AG04449 (cell line): ENCODE measurements around the gene DDX54.

Experiments used
- CTCF ChIA-PET: fragments of 350-600 bp; formaldehyde crosslinking; extraction: SDS; loops from one replicate; lab custom pipeline; 2021; ENCODE audit warnings: antibody characterized with exemption; lab: Yijun Ruan, JAX
- POLR2A ChIA-PET: fragments of 400-600, 350-600 bp; formaldehyde crosslinking; extraction: SDS; loops from one replicate; lab custom pipeline; 2020; ENCODE audit warnings: antibody characterized with exemption, inconsistent platforms; lab: Yijun Ruan, JAX
- DNase-seq: peaks from one replicate; pipeline ENCODE4 v3.0.0-alpha.2; 2010; ENCODE audit warnings: low read depth, low spot score
- H3K4me3 ChIP-seq: 2 replicates; pipeline ENCODE4 v1.5.1; 2011; ENCODE audit warnings: low read depth, mild to moderate bottlenecking, control low read depth, low read length
- TF ChIP-seq, protein P1 (sequence below): IDR thresholded peaks from one replicate; pipeline ENCODE4 v1.5.1; 2011; ENCODE audit warnings: mild to moderate bottlenecking, moderate library complexity, low read length, control low read depth, inconsistent platforms; ENCODE audit not compliant: insufficient read depth; ENCODE audit errors: missing control alignments

The DDX54 gene

DNA sequence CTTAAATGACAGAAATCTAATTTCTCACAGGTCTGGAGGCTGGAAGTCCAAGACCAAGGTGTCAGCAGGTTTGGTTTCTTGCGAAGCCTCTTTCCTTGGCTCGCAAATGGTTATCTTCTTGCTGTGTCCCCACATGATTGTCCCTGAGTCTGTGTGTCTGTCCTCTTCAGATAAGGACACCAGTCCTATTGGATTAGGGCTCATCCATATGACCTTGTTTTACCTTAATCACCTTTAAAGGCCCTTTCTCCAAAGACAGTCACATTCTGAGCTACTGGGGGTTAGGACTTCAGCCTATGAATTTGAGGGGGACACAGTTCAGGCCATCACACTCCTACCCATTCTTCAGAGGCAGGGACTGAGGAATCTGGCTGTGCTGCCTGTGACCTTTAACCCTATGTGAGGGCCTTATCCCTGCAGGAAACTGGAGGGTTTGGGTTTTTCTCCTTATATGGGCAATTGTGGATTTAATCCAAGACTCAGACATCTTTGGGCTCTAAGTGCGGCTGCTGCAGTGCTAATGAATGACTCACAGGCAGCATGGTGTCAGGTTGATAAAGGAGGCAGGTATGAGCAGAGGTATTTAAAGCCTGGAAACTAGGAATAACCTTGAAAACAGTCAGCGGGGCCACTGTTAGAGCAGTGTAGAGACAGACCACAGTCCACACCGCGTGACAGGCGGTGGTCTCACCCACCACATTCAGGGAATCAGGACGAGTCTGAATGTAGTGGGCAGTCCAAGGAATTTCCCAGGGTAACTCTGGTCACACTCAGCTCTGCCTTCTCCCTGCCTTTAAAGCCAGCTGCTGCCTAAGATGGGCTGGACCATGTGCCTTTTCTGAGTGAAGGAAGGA, 46.2 kb upstream of the DDX54 start:
- ChIA-PET CTCF (no interaction called here), POLR2A (interaction anchor here (0.6 to 0.7 kb wide), 2 partner anchors 10 to 199 kb away, joined by 3 to 4 read pairs; partner anchors contain the start of gene TPCN1)
- DNase-seq = no peak
- H3K4me3 ChIP-seq = no peak overlapping the region
- TF ChIP-seq, protein P1, sequence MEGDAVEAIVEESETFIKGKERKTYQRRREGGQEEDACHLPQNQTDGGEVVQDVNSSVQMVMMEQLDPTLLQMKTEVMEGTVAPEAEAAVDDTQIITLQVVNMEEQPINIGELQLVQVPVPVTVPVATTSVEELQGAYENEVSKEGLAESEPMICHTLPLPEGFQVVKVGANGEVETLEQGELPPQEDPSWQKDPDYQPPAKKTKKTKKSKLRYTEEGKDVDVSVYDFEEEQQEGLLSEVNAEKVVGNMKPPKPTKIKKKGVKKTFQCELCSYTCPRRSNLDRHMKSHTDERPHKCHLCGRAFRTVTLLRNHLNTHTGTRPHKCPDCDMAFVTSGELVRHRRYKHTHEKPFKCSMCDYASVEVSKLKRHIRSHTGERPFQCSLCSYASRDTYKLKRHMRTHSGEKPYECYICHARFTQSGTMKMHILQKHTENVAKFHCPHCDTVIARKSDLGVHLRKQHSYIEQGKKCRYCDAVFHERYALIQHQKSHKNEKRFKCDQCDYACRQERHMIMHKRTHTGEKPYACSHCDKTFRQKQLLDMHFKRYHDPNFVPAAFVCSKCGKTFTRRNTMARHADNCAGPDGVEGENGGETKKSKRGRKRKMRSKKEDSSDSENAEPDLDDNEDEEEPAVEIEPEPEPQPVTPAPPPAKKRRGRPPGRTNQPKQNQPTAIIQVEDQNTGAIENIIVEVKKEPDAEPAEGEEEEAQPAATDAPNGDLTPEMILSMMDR = no peak

DNA sequence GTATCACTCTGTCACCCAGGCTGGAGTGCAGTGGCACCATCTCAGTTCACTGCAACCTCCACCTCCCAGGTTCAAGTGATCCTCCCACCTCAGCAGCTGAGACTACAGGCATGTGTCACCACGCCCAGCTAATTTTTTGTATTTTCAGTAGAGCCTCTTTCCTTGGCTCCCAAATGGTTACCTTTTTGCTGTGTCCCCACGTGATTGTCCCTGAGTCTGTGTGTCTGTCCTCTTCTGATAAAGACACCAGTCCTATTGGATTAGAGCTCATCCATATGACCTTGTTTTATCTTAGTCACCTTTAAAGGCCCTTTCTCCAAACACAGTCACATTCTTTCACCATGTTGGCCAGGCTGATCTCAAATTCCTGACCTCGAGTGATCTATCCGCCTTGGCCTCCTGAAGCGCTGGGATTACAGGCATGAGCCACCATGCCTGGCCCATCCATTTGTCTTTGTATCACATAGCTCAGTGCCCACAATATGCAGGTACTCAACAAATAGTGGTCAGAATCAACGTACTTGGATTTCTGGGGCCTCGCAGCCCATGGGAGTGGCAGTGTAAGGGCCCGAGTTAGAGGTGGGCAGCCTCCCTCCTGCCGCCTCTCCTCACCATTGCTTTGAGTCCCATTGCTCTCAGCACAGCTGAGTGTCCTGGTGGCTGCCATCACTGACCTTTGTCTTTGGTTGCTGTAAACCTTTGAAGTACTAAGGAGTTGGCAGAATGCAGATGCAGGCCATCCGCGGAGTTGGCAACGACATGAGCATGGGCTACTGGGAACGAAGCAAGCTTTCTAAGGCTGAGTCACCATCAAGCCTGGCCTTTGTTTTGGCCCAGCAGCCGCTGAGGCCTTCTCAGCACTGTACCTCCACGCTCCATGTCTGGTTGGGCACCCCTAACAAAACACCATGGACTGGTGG, 45.3 kb upstream of the DDX54 start:
- CTCF ChIA-PET = no interaction called here
- TF ChIP-seq, protein P1 = no peak
- no peak for DNase-seq
- POLR2A ChIA-PET = no interaction called here
- no peak overlapping the region for H3K4me3 ChIP-seq

DNA sequence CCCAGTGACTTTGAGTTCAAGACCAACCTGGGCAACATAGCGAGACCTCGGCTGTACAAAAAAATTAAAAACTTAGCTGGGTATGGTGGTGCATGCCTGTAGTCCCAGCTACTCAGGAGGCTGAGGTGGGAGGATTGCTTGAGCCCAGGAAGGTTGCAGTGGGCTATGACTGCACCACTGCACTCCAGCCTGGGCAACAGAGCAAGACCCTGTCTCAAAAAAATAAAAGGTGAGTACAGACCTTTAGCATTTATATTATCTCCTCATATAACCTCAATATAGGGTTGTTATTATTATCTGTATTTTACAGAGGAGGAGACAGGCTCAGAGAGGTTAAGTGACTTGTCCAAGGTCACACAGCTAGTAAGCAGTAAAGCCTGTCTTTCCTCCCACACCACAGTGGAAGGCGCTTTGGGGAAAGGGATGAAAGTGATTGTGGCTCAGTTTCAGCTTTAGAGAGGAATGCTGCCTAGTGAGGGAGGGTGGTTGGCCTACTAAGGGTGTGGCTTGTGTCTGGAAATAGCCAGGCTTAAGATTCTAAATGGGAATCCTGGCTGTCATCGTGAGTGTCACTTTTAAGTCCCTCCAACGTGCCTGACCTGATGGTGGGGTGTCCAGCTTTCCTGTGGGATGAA, 43.2 kb upstream of the DDX54 start:
- no peak for DNase-seq
- ChIA-PET POLR2A (no interaction called here), CTCF (interaction anchor here (0.7 to 1.4 kb wide), 3 partner anchors 11 to 42 kb away, joined by 3 to 5 read pairs (median 3); no protein-coding TSS in a partner anchor)
- H3K4me3 ChIP-seq = no peak overlapping the region
- TF ChIP-seq, protein P1 = no peak

DNA sequence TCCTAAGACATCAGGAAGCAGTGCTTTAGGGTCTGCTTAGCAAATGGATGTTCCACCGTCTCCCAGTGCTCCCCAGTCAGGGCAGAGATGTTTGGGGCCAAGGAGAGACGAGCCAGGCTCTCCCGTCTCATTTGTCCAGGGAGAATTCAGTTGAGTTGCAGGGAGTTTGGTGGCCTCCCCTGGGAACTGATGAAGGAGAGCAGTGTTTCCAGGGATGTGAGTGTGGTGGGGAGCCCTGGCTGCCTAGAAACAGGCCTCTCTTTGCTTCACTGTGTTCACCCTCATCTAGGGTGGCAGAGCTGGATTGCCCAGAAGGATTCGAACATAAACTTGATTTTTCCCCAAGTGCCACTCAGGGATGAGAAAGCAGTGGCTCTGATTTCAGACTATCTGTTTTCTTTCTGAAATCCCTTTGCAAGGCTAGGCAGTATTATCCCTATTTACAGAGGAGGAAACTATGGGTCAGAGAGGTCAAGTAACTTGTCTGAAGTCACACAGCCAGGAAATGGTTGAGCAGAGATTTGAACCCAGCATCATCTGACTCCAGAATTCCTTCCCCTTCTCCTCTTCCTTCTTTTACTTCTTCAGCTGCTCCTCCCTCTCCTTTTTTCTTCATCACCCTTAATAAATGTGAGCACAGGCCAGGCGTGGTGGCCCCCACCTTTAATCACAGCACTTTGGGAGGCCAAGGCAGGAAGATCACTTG, 42.6 kb upstream of the DDX54 start:
- H3K4me3 ChIP-seq = no peak overlapping the region
- TF ChIP-seq, protein P1 = no peak
- DNase-seq = no peak
- ChIA-PET CTCF (interaction anchor here (0.7 to 1.4 kb wide), 3 partner anchors 12 to 42 kb away, joined by 3 to 5 read pairs (median 3); no protein-coding TSS in a partner anchor), POLR2A (no interaction called here)

DNA sequence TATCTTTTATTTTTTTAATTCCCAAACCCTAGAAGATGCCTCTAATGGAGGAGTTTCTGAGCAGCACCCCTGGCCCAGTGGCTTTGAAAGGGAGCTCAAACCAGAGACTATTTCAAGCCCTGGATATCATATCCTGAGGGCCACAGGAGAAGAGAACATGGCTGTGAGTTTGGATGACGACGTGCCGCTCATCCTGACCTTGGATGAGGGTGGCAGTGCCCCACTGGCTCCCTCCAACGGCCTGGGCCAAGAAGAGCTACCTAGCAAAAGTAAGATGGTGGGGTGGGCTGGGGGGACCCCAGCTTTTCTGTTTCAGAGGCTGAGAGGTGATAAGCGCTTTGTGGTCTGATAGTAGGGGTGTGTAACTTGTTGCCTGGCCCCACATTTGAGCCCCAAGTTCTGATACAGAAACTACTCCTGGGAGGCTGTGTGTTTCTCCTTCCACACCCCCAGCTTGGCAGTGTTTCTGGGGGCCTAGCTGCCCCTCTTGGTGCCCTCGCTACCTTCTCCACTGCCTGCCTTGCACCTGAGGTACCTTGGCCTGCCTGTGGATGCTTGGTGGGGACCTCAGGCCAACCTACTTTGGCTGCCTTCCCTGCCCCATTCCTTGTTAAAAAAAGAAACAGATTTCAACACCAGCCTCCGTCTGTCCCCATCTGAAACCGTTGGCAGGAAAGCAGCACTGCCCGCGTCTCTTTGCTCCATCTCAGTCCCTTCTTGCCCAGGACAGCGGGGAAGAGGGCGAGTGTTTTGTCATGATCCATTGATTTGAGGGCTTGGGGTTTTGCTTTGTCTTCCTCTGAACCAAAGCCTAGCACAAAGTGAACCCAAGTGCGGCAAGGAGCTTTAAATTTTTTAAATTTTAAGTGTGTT, 41.7 kb upstream of the DDX54 start:
- DNase-seq = no peak
- ChIA-PET POLR2A (interaction anchor here (0.6 kb wide), 1 partner anchor 10 kb away, joined by 3 read pairs; no protein-coding TSS in a partner anchor), CTCF (interaction anchor here (1.0 kb wide), 1 partner anchor 11 kb away, joined by 3 read pairs; no protein-coding TSS in a partner anchor)
- no peak overlapping the region for H3K4me3 ChIP-seq
- TF ChIP-seq, protein P1 = no peak
